GM19025 (cell line): Measurements from ENCODE around the gene SMAD3.
"Not testable (repeated sequence)": the region's sequence is repeated elsewhere in the genome, so short reads cannot be mapped to it uniquely, and the experiment has no call there.

Experiments used
- ATAC-seq: cut with Tn5 transposase; IDR thresholded peaks from one replicate; pipeline ENCODE4 v1.9.1; 2021; ENCODE audit warnings: mild to moderate bottlenecking, low read depth, moderate library complexity; ENCODE audit not compliant: unreplicated experiment

The SMAD3 gene

DNA sequence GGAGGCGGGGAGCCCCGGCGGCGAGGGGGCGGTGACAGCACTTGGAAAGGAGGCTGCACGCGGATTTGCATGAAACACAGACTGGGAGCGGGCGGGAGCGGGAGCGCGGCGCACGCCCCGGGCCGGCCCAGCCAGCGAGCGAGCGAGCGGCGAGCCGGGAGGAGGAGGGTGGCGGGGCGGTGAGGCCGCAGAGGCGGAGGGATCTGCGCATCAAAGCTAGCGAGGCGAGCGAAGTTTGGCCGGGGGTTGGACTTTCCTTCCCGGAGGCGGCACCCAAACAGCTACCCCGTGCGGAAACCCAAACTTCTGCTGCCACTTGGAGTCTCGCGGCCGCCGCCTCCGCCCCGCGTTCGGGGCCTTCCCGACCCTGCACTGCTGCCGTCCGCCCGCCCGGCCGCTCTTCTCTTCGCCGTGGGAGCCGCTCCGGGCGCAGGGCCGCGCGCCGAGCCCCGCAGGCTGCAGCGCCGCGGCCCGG lies at the start of gene SMAD3:
Gene SMAD3 (plus strand): TSS at position 72 of the 475 bp plus-strand sequence. CDS start 553 bp downstream, outside the sequence.
- ATAC-seq, result peak; percentile 60

DNA sequence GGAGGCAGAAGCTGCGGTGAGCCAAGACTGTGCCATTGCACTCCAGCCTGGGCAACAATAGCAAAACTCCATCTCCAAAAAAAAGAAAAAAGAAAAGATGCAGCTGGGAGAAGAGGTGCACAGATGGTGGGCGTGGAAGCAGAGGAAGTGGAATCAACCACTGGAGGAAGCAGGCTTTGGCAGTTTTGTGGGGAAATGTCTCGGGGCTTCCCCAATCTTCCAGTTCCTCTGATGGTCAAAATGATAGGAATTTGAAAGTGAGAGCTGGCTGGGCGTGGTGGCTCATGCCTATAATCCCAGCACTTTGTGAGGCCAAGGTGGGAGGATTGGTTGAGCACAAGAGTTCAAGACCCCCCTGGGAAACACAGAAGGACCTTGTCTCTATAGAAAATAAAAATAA lies 48.1 kb upstream of the SMAD3 start:
- ATAC-seq, result no peak

GRCh38 chr15:67018026-67018425 lies 47.4 kb upstream of the SMAD3 start:
- no peak for ATAC-seq

- no peak for ATAC-seq
Measured at GRCh38 chr15:67018441-67018840, 47.0 kb upstream of the SMAD3 start.

DNA sequence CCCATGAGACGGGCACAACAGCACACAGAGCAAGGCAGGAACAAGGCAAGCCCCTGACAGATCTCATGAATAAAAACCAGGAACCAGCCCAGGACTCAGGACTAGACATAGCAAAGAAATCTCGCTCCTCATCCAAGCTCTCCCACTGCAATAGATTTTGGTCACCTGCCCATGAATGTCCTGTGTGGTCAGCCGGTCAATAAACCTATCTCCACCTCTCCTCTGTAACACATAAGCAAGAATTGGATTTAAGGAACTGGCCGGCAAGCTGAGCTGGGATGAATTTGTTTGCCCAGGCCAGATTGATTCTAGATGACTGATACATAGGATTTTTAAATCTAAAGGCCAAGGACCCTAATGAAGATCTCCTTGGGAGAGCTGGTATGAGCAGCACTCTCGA lies 46.3 kb upstream of the SMAD3 start:
- no peak for ATAC-seq

DNA sequence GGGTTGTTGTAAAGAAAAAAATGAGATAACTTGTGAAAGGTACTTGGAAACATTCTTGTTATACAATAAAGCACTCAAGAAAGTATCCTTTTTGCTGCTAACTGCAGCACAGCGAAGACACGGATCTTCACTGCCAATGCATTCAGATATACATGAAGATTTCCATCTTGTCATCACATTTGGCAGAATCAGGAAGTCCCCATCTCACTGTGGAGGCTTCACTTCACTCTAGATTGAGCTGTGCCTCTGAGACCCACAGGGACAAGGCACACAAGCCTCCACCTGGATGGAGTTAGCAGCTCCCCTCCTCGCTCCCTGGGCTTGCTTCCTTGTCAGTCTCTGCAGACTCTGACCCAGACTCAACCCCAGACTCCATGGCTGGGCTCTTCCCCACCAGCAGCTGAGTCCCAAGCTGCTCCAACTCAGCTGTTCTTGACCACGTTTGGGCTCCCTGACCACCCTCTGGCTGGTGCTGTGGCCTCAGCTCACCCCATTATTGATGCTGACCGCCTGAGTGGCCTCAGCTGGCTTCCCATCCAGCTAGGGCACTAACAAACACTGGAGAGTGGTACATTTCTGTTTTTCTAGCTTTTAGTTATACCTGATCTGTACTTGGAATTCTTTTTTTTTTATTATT lies 45.4 kb upstream of the SMAD3 start:
- ATAC-seq, result no peak

- not testable (repeated sequence) for ATAC-seq
Measured at GRCh38 chr15:67020668-67021067, 44.7 kb upstream of the SMAD3 start.

- no peak for ATAC-seq
Measured at GRCh38 chr15:67021455-67021854, 43.9 kb upstream of the SMAD3 start.

- no peak for ATAC-seq
Measured at GRCh38 chr15:67022587-67023105, 42.8 kb upstream of the SMAD3 start.

DNA sequence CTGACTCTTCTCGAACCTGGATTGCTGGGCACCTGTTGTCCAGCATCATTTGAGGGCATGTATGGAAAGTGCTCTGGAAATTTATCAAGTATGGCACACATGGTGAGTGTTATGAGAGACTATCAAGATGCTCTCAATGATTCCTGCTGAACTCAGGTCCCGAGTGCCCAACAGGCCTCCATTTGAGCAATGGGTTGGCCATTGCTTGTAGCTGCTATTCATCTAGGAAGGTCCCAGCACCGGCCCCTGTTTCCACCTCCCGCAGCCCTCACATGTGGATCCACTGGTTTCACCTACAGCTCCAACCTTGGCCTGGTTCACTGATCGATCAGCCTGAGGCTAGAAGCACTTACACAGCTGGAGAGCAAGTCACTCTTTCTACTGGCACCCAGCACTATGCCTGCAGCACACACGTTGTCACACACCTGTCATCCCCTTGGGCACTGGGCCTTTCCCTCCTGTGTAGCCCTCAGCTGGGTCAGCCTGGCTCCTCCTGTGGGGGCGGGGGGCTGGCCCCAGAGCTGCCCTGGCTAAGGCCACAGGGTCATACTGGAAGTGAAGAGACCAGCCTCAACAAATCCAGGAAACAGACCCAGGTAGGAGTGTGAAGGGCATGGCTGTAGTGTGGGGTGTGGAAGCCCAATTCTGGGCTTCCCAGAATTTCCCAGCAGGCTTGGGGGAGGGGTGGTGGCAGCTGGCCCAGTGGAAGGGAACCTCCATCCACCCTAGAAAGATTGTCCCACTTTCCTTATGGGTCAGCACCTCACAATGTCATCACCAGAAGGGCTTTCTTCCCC lies 41.7 kb upstream of the SMAD3 start:
- no peak for ATAC-seq

DNA sequence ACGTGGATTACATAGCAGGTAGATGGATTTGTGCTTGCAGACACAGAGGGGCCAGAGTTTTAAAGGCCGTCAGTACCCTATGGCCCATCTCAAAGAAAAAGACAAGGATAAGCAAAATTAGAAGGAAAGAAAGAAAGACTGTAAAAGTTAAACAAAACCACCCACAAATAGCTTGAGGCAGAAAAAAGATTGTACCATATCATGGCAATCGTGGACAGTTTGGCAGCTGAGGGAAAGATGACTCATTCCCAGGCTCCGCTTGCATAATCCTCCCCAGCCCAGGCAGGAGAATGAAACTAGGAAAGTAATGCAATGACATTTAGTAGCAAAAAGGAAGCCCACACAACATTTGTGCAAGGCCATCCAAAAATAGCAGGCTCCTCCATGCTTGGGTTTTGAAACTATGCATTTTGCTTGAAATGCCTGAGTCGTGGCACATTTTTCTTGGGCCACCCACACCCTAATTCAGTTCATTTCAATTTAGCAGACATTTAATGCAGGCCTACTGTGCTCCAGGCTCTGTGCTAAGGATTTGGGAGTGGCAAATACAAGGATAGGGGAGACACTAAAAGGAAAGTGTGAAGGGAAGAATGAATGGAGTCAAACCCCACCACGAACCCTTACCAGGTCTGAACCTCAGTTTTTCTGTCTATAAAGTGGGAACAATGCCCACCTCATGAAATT lies 40.9 kb upstream of the SMAD3 start:
- no peak for ATAC-seq

GRCh38 chr15:67024998-67025368 lies 40.4 kb upstream of the SMAD3 start:
- ATAC-seq, result no peak

DNA sequence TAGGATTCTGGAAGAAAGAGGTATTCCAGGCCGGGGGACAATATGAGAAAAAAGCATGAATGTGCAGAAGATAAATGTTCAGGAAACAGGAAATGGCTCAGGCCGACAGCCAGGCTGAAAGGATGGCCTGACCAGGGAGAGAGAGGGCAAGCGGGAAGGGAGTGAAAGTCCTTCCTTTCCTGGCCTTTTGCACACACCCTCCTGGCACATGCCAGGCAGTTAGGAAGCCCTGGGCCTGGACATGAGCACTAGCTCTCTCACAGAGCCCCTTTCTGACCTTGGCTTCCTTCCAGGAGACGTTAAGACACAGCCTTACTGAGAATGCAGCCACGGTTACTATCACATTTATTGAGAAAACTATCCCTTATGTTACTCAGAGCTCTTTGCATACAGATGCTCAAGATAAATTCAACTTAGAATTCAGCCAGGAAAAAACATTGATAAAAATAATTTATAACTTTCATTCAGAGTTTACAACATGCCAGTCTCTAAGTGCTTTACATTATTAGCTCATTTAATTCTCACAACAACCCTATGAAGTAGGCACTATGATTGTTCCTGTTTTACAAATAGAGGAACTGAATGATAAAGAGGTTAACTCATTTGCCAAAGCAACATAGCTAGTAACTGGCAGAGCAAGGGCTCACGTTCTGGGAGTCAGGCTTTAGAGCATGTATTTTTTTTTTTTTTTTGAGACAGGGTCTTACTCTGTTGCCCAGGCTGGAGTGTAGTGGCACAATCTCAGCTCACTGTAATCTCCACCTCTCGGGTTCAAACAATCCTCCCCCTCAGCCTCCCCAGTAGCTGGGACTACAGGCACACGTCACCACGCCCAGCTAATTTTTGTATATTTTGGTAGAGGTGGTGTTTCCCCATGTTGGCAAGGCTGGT lies 39.4 kb upstream of the SMAD3 start:
- ATAC-seq, result no peak

GRCh38 chr15:67026610-67026967 lies 38.8 kb upstream of the SMAD3 start:
- ATAC-seq, result no peak

DNA sequence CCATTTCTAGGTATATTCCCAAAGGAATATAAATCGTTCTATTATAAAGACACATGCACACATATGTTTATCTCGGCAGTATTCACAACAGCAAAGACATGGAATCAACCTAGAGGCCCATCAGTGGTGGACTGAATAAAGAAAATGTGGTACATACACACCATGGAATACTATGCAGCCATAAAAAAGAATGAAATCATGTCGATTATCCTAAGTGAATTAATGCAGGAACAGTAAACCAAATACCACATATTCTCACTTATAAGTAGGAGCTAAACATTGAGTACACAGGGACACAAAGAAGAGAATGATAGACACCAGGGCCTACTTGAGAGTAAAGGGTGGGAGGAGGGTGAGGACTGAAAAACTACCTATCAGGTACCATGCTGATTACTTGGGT lies 37.0 kb upstream of the SMAD3 start:
- ATAC-seq, result not testable (repeated sequence)

GRCh38 chr15:67030036-67030762 lies 35.2 kb upstream of the SMAD3 start:
- no peak for ATAC-seq

DNA sequence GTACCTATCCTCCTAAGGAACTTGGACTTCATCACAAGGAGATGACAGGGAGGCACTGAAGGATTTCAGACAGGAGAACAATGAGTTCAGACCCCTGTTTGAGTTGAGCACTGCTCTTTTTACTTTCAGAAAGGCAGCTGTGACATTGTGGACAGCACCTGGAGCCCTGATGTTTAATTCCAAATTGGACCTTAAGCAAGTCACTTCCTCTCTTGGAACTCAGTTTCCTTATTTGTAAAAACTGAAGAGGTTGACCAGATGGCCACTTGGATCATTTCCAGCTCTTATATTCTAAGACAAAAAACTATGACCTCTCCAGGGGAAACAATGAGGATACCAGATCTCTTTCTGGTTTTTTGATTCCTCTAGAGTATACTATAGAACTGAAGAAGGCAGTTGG lies 34.1 kb upstream of the SMAD3 start:
- ATAC-seq, result no peak

DNA sequence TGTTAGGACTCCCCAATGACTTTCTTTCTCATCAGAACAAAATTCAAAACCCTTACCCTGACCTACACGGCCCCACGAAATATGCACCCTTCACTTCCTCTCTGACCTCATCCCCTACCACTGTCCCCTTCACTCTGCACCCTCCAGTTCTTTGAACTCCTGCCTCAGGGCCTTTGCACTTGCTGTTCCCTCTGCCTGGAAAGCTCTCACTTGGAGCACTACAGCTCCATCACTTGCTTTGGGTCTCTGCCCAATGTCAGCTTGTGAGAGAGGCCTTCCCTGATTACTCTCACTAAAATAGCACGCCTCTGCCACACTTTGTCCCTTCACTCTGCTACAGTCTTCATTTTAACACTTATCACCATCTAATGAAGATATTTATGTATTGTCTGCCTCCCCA lies 32.8 kb upstream of the SMAD3 start:
- ATAC-seq, result no peak

DNA sequence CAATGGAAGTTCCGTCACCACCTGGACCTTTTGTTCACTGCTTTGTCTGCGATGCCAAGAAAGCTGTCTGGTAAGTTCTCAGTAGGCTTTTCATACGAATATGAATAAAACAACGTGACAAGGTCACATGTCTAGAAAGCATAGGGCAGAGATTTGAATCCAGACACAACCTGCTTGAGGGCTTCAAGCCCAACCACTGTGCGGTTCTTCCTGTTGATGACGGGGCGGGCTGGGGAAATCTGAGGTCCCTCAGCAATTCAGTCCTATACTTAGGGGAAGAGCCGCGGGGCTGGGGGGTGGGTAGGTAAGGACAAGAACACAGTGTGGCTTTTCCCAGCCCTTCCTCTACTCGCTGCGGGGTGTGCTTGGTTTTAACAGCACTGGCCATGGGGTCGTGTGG lies 32.4 kb upstream of the SMAD3 start:
- no peak for ATAC-seq

DNA sequence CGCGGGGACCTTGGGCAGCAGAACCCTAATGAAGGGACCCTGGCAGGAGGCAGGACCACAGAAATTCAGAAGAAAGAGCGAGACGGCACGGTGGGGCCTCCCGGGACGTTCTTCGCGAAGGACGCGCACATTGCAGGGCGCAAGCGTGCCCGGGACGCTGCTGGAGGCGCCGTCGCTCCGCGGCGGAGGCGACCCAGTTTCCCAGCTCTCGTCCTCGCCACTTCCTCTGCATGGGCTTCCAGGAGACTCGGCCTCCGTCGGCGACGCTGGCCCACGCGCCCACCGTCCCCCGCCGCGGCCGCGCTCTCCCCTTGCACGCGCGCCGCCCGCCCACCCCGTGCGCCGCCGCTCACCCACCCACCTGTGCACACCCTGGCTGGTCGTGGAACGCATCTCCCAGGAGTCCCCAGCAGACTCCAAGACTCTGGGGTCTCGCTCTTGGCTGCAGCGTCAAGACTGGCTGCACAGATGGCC lies 31.8 kb upstream of the SMAD3 start:
- no peak for ATAC-seq
